Lung (tissue), 12 donors: ENCODE measurements around the gene NFS1. TPM values are rescaled to one million over a fixed set of nuclear protein-coding genes. Genes with fewer than 3 reads are reported as not detected.

Experiments used
- ATAC-seq: fragments of 200-7000 bp; cut with Tn5 transposase; one replicate; pipeline ENCODE4 v1.9.1; 2020; ENCODE audit warnings: moderate number of reproducible peaks; ENCODE audit not compliant: insufficient read depth, low FRiP score
- DNase-seq, 3 donors: peaks; one replicate each; pipeline ENCODE4 v3.0.0-alpha.2; 2013 to 2017
- H3K27ac ChIP-seq, 2 donors: one replicate each; pipeline ENCODE4 v1.5.1; 2013; ENCODE audit warnings: mild to moderate bottlenecking in 2 of 2, moderate library complexity in 2 of 2, control low read depth in 1 of 2, inconsistent platforms in 1 of 2, low read depth in 1 of 2, low read length in 1 of 2
- H3K27me3 ChIP-seq, 3 donors: one replicate each; pipeline ENCODE4 v1.5.1; 2013; ENCODE audit warnings: low read length in 2 of 3; ENCODE audit not compliant: control insufficient read depth in 3 of 3, insufficient read depth in 3 of 3
- H3K36me3 ChIP-seq, 4 donors: one replicate each; pipeline ENCODE4 v1.5.1; 2013; ENCODE audit warnings: low read length in 4 of 4, mild to moderate bottlenecking in 1 of 4, moderate library complexity in 1 of 4; ENCODE audit not compliant: control insufficient read depth in 4 of 4, insufficient read depth in 4 of 4
- H3K4me1 ChIP-seq, 5 donors: one replicate each; pipeline ENCODE4 v1.5.1; 2013; ENCODE audit warnings: low read length in 5 of 5, mild to moderate bottlenecking in 2 of 5, moderate library complexity in 1 of 5; ENCODE audit not compliant: control insufficient read depth in 5 of 5, insufficient read depth in 5 of 5
- H3K4me3 ChIP-seq: one replicate; pipeline ENCODE4 v1.5.1; 2013; ENCODE audit warnings: mild to moderate bottlenecking, control low read depth, moderate library complexity
- H3K9ac ChIP-seq, 2 donors: one replicate each; pipeline ENCODE4 v1.5.1; 2013; ENCODE audit warnings: low read length in 2 of 2, control low read depth in 1 of 2; ENCODE audit not compliant: insufficient read depth in 1 of 2
- H3K9me3 ChIP-seq, 4 donors: one replicate each; pipeline ENCODE4 v1.5.1; 2013; ENCODE audit warnings: low read length in 3 of 4, mild to moderate bottlenecking in 1 of 4, moderate library complexity in 1 of 4; ENCODE audit not compliant: control insufficient read depth in 4 of 4, insufficient read depth in 3 of 4
- CTCF ChIP-seq: IDR thresholded peaks from 2 replicates; pipeline ENCODE4 v1.5.1; 2012; ENCODE audit warnings: mild to moderate bottlenecking; ENCODE audit errors: control extremely low read depth, extremely low read depth
- WGBS, 2 donors: extraction: QIAGEN DNeasy Blood & Tissue Kit; methylation state at CpG; one replicate each; pipeline ENCODE4 v1.1.7; 2013; 5-methylcytosine and 5-hydroxymethylcytosine counted together
- polyA plus RNA-seq, 2 donors: library from polyadenylated mRNA; stranded (reverse); fragments of 200-250 nt; gene quantifications; one replicate each; pipeline ENCODE4 v1.2.1, GENCODE V29; 2013
- total RNA-seq, 2 donors: library from RNA; depleted of rRNA in 1 of 2; stranded (reverse); fragments of >200 nt in 1 of 2; gene quantifications; one replicate each; pipeline ENCODE4 v1.2.1, GENCODE V29; 2014 to 2021
- donor health status: control.
- donor health status: control.
- donor health status: Bipolar disorder and iron deficiency.
- donor health status: healthy.
- donor health status: DM: yes; HTN: yes; CAD: no.

The NFS1 gene
- total and polyA plus RNA-seq, 4 donors = 18.8 to 33.9 (median 23.7) TPM

- TF ChIP-seq CTCF = no peak
- H3K27me3 ChIP-seq = no peaks in the 10 kb centered on the region
- no peaks in the 10 kb centered on the region for H3K9me3 ChIP-seq
- 40 to 72% methylated on average over 4 of the region's 4 CpGs for WGBS, 2 donors
- no peak overlapping the region for H3K4me3 ChIP-seq
- H3K4me1 ChIP-seq = peaks cover 6 to 17% (median 8%) of the 10 kb centered on the region in 5 donors
- ATAC-seq (no peak), DNase-seq (no peak)
- peaks cover 0 to 2% (median 0%) of the 10 kb centered on the region in 4 donors for H3K36me3 ChIP-seq
- H3K27ac ChIP-seq = no peak overlapping the region
- no peak overlapping the region for H3K9ac ChIP-seq
Measured at GRCh38 chr20:35641743-35642142, 57.4 kb downstream of the NFS1 start.

GRCh38 chr20:35640724-35641123, 58.4 kb downstream of the NFS1 start:
- H3K4me1 ChIP-seq = peaks cover 8 to 23% (median 14%) of the 10 kb centered on the region in 5 donors
- ATAC-seq = no peak
- H3K27ac ChIP-seq = no peak overlapping the region
- WGBS, 2 donors = 87 to 95% methylated on average over 3 of the region's 3 CpGs
- H3K4me3 ChIP-seq = no peak overlapping the region
- H3K9ac ChIP-seq = no peak overlapping the region
- H3K27me3 ChIP-seq = no peaks in the 10 kb centered on the region
- peaks cover 0 to 2% (median 0%) of the 10 kb centered on the region in 4 donors for H3K36me3 ChIP-seq
- no peak for TF ChIP-seq CTCF
- H3K9me3 ChIP-seq = no peaks in the 10 kb centered on the region
- no peak for DNase-seq

- H3K9me3 ChIP-seq = no peaks in the 10 kb centered on the region
- no peaks in the 10 kb centered on the region for H3K27me3 ChIP-seq
- DNase-seq = no peak
- peaks cover 12 to 23% (median 15%) of the 10 kb centered on the region in 5 donors for H3K4me1 ChIP-seq
- H3K9ac ChIP-seq = no peak overlapping the region
- H3K27ac ChIP-seq = no peak overlapping the region
- ATAC-seq = no peak
- H3K36me3 ChIP-seq = peaks cover 0 to 2% (median 0%) of the 10 kb centered on the region in 4 donors
- 45 to 56% methylated on average over 2 of the region's 2 CpGs for WGBS, 2 donors
- TF ChIP-seq CTCF = no peak
- no peak overlapping the region for H3K4me3 ChIP-seq
Measured at GRCh38 chr20:35638751-35639150, 60.4 kb downstream of the NFS1 start.

- peaks cover 7 to 23% (median 15%) of the 10 kb centered on the region in 5 donors for H3K4me1 ChIP-seq
- 96 to 99% methylated on average over 6 of the region's 6 CpGs for WGBS, 2 donors
Measured at GRCh38 chr20:35637276-35637675, 61.9 kb downstream of the NFS1 start.

More at GRCh38 chr20:35637276-35637675, 61.9 kb downstream of the NFS1 start:
- DNase-seq (no peak), ATAC-seq (no peak)
- no peak overlapping the region for H3K27ac ChIP-seq
- H3K9ac ChIP-seq = no peak overlapping the region
- no peaks in the 10 kb centered on the region for H3K9me3 ChIP-seq
- no peak for TF ChIP-seq CTCF
- H3K27me3 ChIP-seq = no peaks in the 10 kb centered on the region
- H3K36me3 ChIP-seq = peaks cover 0 to 2% (median under 1%) of the 10 kb centered on the region in 4 donors
- H3K4me3 ChIP-seq = no peak overlapping the region
